ENCODE measurements around the gene GPR150.

DNA sequence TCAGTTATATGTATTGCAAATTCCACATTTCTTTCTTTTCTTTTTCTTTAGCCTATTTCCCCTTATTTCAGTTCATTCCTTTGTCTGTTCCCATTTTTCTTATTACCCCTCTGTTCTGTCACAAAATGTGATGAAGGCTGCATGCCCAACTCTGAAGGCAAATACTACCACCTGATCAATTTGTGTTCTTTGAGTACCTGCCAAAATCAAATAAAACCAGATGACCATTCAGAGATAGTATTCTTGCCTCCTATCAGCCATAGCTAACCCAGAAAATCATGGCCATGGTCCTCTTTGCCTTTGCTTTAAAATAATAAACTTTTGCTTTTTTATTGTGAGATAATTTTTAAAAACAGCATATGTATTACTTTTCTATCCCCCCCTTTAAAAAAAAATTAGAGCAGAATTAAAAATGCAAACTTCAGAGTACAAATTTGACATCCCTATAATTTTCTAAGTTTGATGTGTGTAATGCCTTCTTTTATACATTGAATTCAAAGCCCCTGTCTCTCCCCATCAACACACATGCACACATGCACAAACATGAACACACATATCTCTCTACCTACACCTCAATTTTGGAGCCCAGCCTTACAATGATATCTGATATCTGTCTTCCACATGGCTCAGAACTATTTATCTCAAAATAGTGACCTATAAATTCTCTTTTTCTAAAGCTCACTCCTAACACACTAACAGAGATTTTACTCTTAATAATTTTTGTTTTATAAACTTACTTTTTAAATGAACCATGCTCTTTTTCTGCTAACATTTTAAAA, 30.1 kb downstream of the GPR150 start:
- no peak for TF ChIP-seq EZH2phosphoT487 (IDR thresholded peaks at IDR 0.05; ENCODE audit: borderline replicate concordance, low read length)
- TF ChIP-seq, protein P1, sequence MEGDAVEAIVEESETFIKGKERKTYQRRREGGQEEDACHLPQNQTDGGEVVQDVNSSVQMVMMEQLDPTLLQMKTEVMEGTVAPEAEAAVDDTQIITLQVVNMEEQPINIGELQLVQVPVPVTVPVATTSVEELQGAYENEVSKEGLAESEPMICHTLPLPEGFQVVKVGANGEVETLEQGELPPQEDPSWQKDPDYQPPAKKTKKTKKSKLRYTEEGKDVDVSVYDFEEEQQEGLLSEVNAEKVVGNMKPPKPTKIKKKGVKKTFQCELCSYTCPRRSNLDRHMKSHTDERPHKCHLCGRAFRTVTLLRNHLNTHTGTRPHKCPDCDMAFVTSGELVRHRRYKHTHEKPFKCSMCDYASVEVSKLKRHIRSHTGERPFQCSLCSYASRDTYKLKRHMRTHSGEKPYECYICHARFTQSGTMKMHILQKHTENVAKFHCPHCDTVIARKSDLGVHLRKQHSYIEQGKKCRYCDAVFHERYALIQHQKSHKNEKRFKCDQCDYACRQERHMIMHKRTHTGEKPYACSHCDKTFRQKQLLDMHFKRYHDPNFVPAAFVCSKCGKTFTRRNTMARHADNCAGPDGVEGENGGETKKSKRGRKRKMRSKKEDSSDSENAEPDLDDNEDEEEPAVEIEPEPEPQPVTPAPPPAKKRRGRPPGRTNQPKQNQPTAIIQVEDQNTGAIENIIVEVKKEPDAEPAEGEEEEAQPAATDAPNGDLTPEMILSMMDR (IDR thresholded peaks at IDR 0.05; ENCODE audit: low read depth, low read length, poor library complexity, severe bottlenecking): no peak

Measured in DOHH2 (cell line).